GM18868 (cell line): ENCODE results near the gene ARF5.
A peak's percentile ranks its signal among the peaks of the same experiment; 100 is the strongest.
"Not testable (repeated sequence)": the region's sequence is repeated elsewhere in the genome, so short reads cannot be mapped to it uniquely, and the experiment has no call there.

ENCODE experiments used
- ATAC-seq: cut with Tn5 transposase; IDR thresholded peaks from one replicate; pipeline ENCODE4 v1.9.1; 2021; ENCODE audit warnings: mild to moderate bottlenecking, moderate library complexity; ENCODE audit not compliant: unreplicated experiment

ARF5 gene

GRCh38 chr7:127588019-127588696 lies at the start of gene ARF5:
TSS of gene ARF5 (plus strand) at chr7:127588411. CDS start at chr7:127588499, 88 bp downstream.
- ATAC-seq: peak; percentile 76

- ATAC-seq: no peak
These were observed 49.1 kb upstream of the ARF5 start for GRCh38 chr7:127539116-127539515.

- ATAC-seq: not testable (repeated sequence)
These were observed 47.8 kb upstream of the ARF5 start for GRCh38 chr7:127540461-127540860.

GRCh38 chr7:127541548-127541947 lies 46.7 kb upstream of the ARF5 start:
- no peak for ATAC-seq

GRCh38 chr7:127546313-127546712 lies 41.9 kb upstream of the ARF5 start:
- ATAC-seq: no peak

- ATAC-seq: no peak
These were observed 38.0 kb upstream of the ARF5 start for GRCh38 chr7:127550247-127550646.

- no peak for ATAC-seq
These were observed 36.3 kb upstream of the ARF5 start for GRCh38 chr7:127551941-127552340.

- ATAC-seq: no peak
These were observed 31.8 kb upstream of the ARF5 start for GRCh38 chr7:127556404-127556803.

- no peak for ATAC-seq
These were observed 30.4 kb upstream of the ARF5 start for GRCh38 chr7:127557803-127558202.

GRCh38 chr7:127566242-127566641 lies 22.0 kb upstream of the ARF5 start:
- ATAC-seq: no peak

GRCh38 chr7:127568034-127568433 lies 20.2 kb upstream of the ARF5 start:
- not testable (repeated sequence) for ATAC-seq

GRCh38 chr7:127571741-127572505 lies 16.3 kb upstream of the ARF5 start:
- ATAC-seq: no peak

GRCh38 chr7:127578036-127578684 lies 10.1 kb upstream of the ARF5 start:
- no peak for ATAC-seq

- ATAC-seq: no peak
These were observed 9.4 kb upstream of the ARF5 start for GRCh38 chr7:127578711-127579275.

GRCh38 chr7:127580612-127581011 lies 7.6 kb upstream of the ARF5 start:
- ATAC-seq: no peak

GRCh38 chr7:127581716-127582115 lies 6.5 kb upstream of the ARF5 start:
- ATAC-seq: no peak

- ATAC-seq: no peak
These were observed 5.8 kb upstream of the ARF5 start for GRCh38 chr7:127582361-127582760.

- ATAC-seq: no peak
These were observed 3.6 kb upstream of the ARF5 start for GRCh38 chr7:127584648-127585043.

GRCh38 chr7:127585044-127585953 lies 2.9 kb upstream of the ARF5 start, which contains the start of gene GCC1:
TSS of gene GCC1 (minus strand) at chr7:127585596. CDS start at chr7:127585182, 414 bp downstream.
- ATAC-seq: peak; percentile 84

- no peak for ATAC-seq
These were observed 1.9 kb upstream of the ARF5 start for GRCh38 chr7:127586346-127586745.
